GM12873 (cell line): Measurements from ENCODE around the gene RFC5.

Experiments
- TF ChIP-seq, protein P1 (sequence below): IDR thresholded peaks from 2 replicates; pipeline ENCODE4 v1.5.1; 2012; ENCODE audit warnings: low read depth, mild to moderate bottlenecking, moderate library complexity, low read length, control low read depth; ENCODE audit not compliant: insufficient read depth; ENCODE audit errors: missing control alignments

RFC5 gene

DNA sequence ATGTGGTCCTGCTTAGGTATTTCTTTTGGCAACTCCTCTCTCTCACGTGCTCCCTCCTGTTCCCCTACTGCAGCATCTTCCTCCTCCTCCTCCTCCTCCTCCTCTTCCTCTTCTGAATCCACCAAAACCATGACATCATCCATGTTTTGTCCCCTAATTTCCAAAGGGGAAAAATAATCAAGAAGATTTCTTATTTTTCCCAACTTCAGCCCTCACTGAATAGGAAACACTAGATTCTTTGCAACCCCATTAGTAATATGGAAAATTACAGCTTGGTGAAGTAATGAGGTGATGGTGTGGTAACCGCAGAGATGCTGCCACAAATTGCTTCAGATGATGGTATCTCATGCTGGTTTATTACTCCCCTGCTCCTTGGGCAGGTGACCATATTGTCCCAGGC lies 51.9 kb downstream of the RFC5 start:
- TF ChIP-seq, protein P1, sequence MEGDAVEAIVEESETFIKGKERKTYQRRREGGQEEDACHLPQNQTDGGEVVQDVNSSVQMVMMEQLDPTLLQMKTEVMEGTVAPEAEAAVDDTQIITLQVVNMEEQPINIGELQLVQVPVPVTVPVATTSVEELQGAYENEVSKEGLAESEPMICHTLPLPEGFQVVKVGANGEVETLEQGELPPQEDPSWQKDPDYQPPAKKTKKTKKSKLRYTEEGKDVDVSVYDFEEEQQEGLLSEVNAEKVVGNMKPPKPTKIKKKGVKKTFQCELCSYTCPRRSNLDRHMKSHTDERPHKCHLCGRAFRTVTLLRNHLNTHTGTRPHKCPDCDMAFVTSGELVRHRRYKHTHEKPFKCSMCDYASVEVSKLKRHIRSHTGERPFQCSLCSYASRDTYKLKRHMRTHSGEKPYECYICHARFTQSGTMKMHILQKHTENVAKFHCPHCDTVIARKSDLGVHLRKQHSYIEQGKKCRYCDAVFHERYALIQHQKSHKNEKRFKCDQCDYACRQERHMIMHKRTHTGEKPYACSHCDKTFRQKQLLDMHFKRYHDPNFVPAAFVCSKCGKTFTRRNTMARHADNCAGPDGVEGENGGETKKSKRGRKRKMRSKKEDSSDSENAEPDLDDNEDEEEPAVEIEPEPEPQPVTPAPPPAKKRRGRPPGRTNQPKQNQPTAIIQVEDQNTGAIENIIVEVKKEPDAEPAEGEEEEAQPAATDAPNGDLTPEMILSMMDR, result no peak

DNA sequence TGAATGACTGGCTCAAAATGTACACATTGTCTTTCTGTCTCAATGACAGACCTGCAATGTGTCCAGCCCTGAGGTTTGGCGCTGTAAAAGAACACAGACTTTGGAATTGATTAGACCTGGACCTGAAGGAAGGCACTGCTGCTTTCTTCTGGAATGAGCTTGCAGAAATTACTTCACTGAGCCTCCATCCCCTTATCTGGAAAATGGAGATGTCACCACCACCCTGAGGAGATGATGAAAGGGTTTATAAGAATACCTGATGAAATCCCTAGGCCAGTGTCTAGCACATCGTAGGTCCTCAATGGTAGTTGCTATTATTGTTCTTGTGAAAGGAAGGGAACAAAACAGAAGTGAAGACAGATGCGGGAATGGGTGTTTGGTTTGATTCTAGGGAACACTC lies 54.1 kb downstream of the RFC5 start:
- TF ChIP-seq, protein P1, result no peak

DNA sequence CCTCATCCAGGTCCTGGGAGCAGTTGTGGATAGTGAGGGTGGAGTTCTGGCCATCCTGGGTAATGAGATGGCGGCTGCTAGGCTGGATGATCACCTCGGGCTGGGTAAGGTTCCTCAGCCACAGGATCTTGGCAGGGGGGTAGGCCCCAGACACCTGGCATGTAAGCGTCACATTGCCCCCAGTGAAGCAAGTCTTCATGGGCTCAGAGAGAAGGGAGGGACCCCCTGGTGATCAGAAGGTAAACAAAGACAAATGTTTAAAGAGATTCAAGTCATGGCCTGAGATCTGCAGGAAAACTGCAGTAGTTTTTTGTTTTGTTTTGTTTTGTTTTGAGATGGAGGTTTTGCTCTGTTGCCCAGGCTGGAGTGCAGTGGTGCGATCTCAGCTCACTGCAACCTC lies 57.3 kb downstream of the RFC5 start:
- TF ChIP-seq, protein P1, result no peak
